Measurements from ENCODE around the gene CRELD2. TPM values are rescaled to one million over a fixed set of nuclear protein-coding genes. Genes with fewer than 3 reads are reported as not detected.

The CRELD2 gene
- polyA plus RNA-seq, 1 donor (not counting 4 experiments of a cell fraction or from before 2014, with no cell fraction given), result 33.5 TPM

DNA sequence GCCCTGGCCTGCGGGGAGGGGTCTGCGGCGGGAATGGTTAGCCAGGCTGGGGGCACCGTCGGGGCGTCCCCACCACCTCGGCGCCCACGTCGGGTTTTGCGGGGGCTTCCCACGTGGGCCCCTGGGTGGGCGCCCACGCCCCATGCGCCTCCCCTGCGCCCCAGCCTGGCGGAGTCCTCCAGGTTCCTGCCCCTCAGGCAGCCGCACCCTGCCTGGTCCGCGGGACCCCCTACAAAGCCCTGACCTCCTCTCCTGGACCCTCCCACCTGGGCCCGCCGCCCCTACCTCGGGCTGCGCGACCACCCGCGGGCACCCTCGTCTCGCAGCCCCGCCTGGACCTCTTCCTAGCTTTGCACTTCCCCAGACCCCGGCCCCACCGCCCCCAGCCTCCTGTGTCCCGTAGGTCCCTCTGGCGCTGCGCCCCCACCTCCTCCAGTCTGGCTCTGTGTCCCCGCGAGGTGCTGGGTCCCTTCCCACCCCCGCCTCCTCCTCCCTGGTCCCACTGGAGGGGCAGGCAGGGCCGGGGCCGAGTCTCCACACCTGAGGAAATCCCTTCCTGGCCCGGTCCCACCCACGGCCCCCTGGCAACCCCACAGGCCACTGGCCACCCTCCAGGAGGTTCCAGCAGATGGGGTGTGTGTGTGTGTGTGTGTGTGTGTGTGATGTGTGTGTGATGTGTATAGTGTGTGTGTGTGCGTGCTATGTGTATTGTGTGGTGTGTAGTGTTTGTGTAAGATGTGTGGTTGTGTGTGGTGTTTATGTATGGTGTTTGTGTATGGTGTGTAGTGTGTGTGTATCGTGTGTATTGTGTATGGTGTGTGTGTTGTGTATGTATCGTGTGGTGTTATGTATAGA lies 54.0 kb downstream of the CRELD2 start:
- Histone ChIP-seq H3K27ac (ENCODE audit: control insufficient read depth, insufficient read depth, low read length) (no peak overlapping the region), H3K9me3 (ENCODE audit: control insufficient read depth, low read depth, low read length) (no peaks in the 10 kb centered on the region), H3K4me2 (ENCODE audit: control insufficient read depth, extremely low read depth, insufficient read depth, low read depth, low read length) (no peak overlapping the region), H3K9me1 (ENCODE audit: control insufficient read depth, extremely low read depth, insufficient read depth, low read length) (no peaks in the 10 kb centered on the region), H3K4me3 (ENCODE audit: control insufficient read depth in 2 of 3, extremely low read depth in 1 of 3, insufficient read depth in 2 of 3, low read depth in 1 of 3, low read length in 3 of 3) (no peak overlapping the region), H2AFZ (ENCODE audit: control insufficient read depth, low read length) (no peak overlapping the region), H3K4me1 (ENCODE audit: control insufficient read depth, extremely low read depth, insufficient read depth, low read length) (peaks cover 15% of the 10 kb centered on the region), H3K36me3 (ENCODE audit: control insufficient read depth in 2 of 2, extremely low read depth in 1 of 2, insufficient read depth in 2 of 2, low read length in 2 of 2) (no peaks in the 10 kb centered on the region), H3K27me3 (ENCODE audit: control insufficient read depth, extremely low read depth, insufficient read depth, low read length) (no peaks in the 10 kb centered on the region), H3K9ac (ENCODE audit: control insufficient read depth, extremely low read depth, insufficient read depth, low read length) (no peak overlapping the region), H3K79me2 (ENCODE audit: control insufficient read depth, insufficient read depth, low read length) (no peaks in the 10 kb centered on the region), H4K20me1 (ENCODE audit: control insufficient read depth, extremely low read depth, insufficient read depth, low read length) (no peaks in the 10 kb centered on the region)
- FAIRE-seq, result no peak
- DNase-seq (ENCODE audit: low read depth, low spot score), result no peak
- dilution Hi-C loops (cut with MboI; ENCODE audit: extremely low pct_ligation_motif_present, low sequenced_read_pairs), result no loop called here
- no peak for TF ChIP-seq EZH2 (IDR thresholded peaks at IDR 0.05; ENCODE audit: low read length)
- TF ChIP-seq, protein P1, sequence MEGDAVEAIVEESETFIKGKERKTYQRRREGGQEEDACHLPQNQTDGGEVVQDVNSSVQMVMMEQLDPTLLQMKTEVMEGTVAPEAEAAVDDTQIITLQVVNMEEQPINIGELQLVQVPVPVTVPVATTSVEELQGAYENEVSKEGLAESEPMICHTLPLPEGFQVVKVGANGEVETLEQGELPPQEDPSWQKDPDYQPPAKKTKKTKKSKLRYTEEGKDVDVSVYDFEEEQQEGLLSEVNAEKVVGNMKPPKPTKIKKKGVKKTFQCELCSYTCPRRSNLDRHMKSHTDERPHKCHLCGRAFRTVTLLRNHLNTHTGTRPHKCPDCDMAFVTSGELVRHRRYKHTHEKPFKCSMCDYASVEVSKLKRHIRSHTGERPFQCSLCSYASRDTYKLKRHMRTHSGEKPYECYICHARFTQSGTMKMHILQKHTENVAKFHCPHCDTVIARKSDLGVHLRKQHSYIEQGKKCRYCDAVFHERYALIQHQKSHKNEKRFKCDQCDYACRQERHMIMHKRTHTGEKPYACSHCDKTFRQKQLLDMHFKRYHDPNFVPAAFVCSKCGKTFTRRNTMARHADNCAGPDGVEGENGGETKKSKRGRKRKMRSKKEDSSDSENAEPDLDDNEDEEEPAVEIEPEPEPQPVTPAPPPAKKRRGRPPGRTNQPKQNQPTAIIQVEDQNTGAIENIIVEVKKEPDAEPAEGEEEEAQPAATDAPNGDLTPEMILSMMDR (optimal IDR thresholded peaks at IDR 0.05 in 1 of 3, IDR thresholded peaks at IDR 0.05 in 1 of 3, conservative IDR thresholded peaks at IDR 0.05 in 1 of 3; ENCODE audit: extremely low read depth in 1 of 3, insufficient read depth in 2 of 3, low read length in 3 of 3), result no peak

DNA sequence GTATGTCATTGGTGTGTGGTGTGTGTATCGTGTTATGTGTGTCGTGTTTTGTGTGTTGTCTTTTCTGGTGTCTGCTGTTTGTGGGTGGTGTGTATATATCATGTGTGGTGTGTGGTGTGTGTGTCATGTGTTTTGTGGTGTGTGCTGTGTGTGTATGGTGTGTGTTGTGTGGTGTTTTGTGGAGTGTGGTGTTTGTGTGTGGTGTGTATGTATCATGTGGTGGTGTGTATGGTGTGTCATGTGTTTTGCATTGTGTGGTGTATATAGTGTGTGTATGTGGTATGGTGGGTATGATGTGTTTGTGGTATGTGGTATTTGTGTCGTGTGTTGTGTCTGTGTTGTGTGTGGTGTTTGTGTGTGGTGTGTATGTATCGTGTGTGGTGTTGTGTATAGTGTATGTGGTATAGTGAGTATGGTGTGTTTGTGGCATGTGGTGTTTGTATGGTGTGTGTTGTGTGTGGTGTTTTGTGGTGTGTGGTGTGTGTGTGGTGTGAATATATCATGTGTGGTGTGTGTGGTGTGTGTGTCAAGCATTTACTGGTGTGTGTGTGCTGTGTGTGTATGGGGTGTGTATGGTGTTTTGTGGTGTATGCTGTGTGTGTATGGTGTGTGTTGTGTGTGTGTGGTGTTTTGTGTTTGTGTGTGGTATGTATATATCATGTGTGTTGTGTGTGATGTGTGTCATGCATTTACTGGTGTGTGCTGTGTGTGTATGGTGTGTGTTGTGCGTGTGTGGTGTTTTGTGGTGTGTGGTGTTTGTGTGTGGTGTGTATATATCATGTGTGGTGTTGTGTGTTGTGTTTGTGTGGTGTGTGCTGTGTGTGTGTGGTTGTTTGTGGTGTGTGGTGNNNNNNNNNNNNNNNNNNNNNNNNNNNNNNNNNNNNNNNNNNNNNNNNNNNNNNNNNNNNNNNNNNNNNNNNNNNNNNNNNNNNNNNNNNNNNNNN lies 54.9 kb downstream of the CRELD2 start:
- Histone ChIP-seq H3K9ac (ENCODE audit: control insufficient read depth, extremely low read depth, insufficient read depth, low read length) (no peak overlapping the region), H2AFZ (ENCODE audit: control insufficient read depth, low read length) (no peak overlapping the region), H3K36me3 (ENCODE audit: control insufficient read depth in 2 of 2, extremely low read depth in 1 of 2, insufficient read depth in 2 of 2, low read length in 2 of 2) (no peaks in the 10 kb centered on the region), H3K27ac (ENCODE audit: control insufficient read depth, insufficient read depth, low read length) (no peak overlapping the region), H3K79me2 (ENCODE audit: control insufficient read depth, insufficient read depth, low read length) (no peaks in the 10 kb centered on the region), H3K4me3 (ENCODE audit: control insufficient read depth in 2 of 3, extremely low read depth in 1 of 3, insufficient read depth in 2 of 3, low read depth in 1 of 3, low read length in 3 of 3) (no peak overlapping the region), H4K20me1 (ENCODE audit: control insufficient read depth, extremely low read depth, insufficient read depth, low read length) (no peaks in the 10 kb centered on the region), H3K4me1 (ENCODE audit: control insufficient read depth, extremely low read depth, insufficient read depth, low read length) (peaks cover 15% of the 10 kb centered on the region), H3K4me2 (ENCODE audit: control insufficient read depth, extremely low read depth, insufficient read depth, low read depth, low read length) (no peak overlapping the region), H3K27me3 (ENCODE audit: control insufficient read depth, extremely low read depth, insufficient read depth, low read length) (no peaks in the 10 kb centered on the region), H3K9me3 (ENCODE audit: control insufficient read depth, low read depth, low read length) (no peaks in the 10 kb centered on the region), H3K9me1 (ENCODE audit: control insufficient read depth, extremely low read depth, insufficient read depth, low read length) (no peaks in the 10 kb centered on the region)
- FAIRE-seq, result no peak
- TF ChIP-seq EZH2 (IDR thresholded peaks at IDR 0.05; ENCODE audit: low read length), result no peak
- TF ChIP-seq, protein P1 (optimal IDR thresholded peaks at IDR 0.05 in 1 of 3, IDR thresholded peaks at IDR 0.05 in 1 of 3, conservative IDR thresholded peaks at IDR 0.05 in 1 of 3; ENCODE audit: extremely low read depth in 1 of 3, insufficient read depth in 2 of 3, low read length in 3 of 3), result no peak
- DNase-seq (ENCODE audit: low read depth, low spot score), result no peak
- dilution Hi-C loops (cut with MboI; ENCODE audit: extremely low pct_ligation_motif_present, low sequenced_read_pairs), result no loop called here
